ENCODE results near the gene PTPRT. TPM values are rescaled to one million over a fixed set of nuclear protein-coding genes. Genes with fewer than 3 reads are reported as not detected.

The PTPRT gene
- polyA plus RNA-seq, 1 donor, result 0.53 TPM

GRCh38 chr20:43119720-43120119 lies 70.0 kb downstream of the PTPRT start:
- no peak for DNase-seq

DNA sequence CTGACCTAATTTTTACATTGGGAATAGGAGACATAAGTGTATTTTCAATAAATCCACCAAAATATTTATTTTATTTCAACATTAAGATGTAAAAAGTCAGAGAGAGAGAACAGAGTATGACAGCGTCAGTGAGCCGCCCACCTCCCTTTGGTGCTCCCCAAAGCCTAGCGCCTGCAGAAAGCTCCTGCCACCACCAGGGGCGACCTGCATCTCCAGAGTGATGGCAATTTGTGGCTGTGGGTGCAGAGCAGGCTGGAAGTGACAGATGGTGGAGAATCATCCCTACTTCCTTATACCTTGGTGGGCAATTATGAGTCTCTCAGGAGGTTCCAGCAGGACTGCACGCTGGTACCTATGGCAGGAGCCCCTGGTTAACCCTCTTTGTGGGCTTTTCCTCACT lies 87.3 kb downstream of the PTPRT start:
- no peak for DNase-seq

GRCh38 chr20:43096931-43097260 lies 92.8 kb downstream of the PTPRT start:
- peak; percentile 32 for DNase-seq

- DNase-seq, result peak; percentile 46
These were observed 93.4 kb downstream of the PTPRT start for GRCh38 chr20:43096126-43096930.

DNA sequence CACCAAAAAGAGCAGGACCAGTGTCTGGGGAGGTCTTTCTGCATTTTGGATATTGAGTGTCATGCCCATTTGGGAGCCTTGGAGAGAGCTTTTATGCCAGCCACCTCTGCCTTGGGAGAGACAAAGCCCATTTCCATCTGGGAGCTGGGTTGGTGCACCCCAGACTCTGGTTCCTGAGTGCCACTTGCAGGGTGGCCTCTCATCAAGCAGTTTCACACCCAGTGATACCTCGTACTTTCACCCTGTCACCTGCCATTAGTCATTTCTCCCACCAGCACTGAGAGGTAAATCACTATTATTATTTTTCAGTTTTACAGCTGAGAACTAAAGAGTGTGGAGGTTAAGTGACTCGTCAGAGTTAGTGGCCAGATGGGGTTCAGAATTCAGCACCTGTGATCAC lies 94.7 kb downstream of the PTPRT start:
- DNase-seq, result no peak

- no peak for DNase-seq
These were observed 97.2 kb downstream of the PTPRT start for GRCh38 chr20:43092386-43093088.

DNA sequence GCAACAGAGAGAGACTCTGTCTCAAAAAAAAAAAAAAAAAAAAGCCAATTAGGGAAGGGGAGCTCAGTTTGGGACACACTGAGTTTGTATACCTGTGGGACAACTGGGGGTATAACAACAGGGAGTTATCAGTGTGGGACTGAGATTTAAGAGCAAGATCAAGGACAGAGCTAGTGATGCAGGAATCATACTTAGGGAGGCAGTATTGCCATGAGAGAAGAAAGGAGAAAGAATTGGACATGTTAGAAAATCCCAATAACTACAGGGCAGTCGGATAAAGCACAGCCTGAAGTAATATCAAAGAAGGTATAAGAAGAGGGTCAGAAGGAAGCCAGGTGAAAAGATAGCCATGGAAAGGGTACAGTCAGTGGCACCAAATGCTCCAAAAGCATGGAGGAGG lies 121.2 kb downstream of the PTPRT start:
- DNase-seq, result no peak

DNA sequence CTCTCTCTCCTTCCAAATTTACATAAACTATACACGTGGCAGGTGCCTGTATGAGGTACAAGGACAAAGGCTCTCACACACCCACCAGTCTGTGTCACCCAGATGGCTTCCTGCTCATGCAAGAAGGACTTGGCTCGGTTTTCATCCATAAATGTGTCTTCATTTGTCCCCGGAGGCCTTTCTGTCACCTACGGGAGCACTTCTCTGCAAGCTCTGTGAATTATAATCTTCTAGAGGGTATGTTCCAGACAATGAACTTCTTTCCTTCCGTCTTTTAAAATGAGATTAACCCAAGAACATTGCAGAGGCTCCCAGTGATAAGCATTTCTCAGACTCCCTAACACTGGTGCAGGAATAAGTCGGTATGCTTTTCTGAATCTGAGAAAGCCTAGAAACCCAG lies 123.6 kb downstream of the PTPRT start:
- no peak for DNase-seq

GRCh38 chr20:43065299-43065698 lies 124.4 kb downstream of the PTPRT start:
- no peak for DNase-seq

DNA sequence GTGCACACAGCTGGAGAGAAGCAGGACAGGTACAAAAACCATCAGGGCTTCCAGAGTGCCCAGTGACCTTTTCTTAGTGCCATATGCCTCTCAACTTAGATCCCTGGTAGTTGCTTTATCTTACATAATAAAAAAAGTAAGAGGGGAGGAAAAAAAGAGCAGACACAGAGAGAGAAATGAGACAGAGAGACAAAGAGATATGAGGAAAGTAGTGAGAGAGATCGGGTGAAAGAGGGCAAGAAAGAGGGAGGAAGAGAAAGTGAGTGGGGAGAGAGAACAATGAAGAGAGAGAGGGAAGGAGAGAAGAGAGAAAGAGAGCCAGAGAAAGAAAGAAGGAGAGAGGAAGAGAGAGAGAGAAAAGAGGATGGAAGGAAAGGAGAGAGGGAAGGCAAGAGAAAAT lies 131.6 kb downstream of the PTPRT start:
- no peak for DNase-seq

- DNase-seq, result no peak
These were observed 132.4 kb downstream of the PTPRT start for GRCh38 chr20:43057317-43057716.

GRCh38 chr20:43055181-43055884 lies 134.4 kb downstream of the PTPRT start:
- DNase-seq, result no peak

DNA sequence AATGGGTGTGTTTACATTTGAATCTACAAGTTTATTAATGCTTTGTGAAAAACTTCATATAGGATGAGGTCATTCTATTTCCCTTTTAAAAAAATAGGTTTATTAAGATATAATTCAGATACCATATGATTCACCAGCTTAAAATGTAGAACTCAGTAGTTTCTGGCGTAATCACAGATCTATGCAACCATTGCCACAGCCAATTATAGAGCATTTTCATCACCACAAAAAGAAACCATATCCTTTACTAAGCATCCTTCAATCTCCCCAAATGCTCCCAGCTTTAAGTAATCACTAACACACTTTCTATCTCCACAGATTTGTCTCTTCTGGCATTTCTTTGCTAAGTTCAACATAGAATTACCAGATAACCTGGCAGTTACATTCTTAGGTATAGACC lies 137.2 kb downstream of the PTPRT start:
- DNase-seq, result no peak

DNA sequence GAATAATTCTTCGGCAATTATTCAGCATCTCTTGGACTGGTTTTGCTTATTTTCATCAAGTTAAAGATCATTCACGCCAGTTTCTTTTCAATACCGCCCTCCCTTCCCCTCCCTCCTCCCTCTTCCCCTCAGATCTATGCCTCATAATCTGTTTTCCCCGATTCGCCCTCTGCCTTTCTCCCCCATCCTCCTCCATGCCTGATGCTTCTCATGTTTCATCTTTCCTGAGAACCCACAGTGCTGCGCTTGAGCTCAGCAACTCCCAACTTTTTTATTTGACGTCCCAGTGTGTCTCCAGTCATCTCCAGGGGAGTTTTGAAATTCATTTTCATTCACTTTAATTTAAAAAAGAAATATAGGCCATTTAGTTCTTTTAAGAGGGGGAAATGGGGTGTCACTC lies 142.7 kb downstream of the PTPRT start:
- DNase-seq, result peak; percentile 8

DNA sequence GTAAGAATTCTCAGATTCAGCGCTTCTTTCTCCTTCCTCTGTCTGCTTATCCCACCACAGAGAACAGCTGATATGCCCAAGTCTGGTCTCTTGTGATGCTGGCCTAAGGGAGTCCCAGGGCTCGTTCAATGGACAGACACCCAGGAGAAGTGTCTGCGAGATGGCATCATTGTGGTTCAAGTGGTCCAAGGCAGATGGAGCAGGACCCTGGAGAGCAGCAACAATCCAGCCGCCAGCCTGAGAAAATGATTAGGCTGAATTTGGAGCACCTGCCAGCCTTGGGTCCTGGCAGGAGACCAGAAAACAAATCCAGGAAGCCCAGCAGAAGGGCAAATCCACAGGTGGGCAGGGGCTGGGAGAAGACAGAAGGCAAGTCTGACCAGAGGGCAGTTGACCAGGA lies 145.8 kb downstream of the PTPRT start:
- DNase-seq, result peak; percentile 15

DNA sequence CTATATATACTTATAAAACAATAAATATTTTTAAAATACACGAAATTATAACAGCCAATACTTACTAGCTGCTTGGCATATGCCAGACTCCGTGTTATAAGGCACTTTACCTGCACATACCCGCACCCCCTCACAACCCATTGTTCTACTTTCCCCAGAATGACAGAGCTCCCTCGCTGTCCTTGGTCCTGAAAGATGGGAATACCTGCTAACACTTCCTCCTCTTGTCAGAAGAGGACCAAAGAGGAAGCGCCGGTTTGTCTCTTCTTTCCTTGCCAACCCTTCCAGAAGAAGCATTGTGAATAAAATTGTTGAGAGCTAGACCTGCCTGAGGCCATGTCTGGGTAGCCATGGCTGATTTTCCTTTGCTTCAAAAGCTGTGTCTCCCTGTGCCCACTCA lies 149.3 kb downstream of the PTPRT start:
- peak; percentile 66 for DNase-seq

DNA sequence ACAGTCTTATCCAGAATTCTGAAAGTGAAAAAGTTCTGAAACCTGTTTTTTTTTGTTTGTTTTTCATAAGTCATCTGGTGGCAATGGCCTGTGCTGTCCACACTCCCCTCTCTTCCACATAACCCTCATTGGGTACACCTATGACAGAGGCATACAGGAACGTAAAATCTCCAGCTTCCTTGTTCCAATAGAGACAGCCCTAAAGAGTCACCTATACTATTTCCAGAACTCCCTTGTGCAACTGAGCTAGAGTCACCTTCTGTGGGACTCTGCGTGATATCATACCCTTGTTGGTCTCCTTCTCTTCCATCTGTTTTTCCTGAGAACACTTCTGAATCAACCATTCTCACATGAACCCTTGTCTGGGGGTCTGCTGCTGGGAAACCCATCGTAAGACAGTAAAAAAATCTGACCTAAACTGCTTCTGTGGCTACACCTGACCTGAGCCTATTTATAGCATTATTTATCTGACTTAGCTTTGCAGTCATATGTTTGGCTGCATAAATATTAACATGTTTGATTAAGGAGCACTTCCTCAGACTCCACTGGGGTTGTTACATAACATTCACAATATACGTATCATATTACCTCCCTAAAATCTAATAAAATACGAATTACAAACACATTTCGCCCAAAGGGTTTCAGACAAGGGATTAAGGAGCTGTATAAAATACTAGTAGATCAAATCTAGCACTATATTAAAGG lies 151.9 kb downstream of the PTPRT start:
- no peak for DNase-seq

DNA sequence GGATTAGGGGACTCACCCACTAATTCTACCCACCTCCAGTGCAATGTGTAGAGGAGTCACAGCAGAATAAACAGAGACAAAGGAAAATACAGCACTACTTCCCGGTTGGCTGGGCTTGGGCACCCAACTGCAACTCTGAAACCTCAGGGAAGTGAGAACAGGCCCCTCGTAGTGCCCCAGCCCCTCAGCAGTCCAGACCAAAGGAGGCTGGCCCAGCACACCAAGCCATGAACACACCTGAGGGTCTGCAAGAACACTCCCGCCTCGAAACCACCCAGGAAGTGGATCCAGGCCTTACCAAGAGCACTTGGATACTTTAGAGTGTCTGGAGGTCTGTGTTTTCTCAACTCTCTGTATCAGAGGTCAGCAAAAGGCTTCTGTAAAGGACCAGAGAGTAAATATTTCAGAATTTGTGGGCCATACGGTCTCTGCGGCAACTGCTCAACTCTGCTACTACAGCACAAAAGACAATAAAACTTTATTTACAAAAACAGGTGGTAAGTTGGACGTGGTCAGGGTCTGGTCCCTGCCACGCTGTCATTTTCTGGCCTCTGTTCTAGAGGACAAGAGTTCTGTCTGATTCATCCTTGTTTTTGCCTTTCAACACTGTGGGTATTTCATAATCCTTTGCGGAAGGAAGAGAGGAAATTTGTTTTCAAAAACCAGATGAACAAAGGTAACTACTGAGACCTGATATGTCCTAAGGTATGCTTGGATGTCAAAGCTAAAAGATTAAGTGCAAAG lies 154.6 kb downstream of the PTPRT start:
- no peak for DNase-seq

DNA sequence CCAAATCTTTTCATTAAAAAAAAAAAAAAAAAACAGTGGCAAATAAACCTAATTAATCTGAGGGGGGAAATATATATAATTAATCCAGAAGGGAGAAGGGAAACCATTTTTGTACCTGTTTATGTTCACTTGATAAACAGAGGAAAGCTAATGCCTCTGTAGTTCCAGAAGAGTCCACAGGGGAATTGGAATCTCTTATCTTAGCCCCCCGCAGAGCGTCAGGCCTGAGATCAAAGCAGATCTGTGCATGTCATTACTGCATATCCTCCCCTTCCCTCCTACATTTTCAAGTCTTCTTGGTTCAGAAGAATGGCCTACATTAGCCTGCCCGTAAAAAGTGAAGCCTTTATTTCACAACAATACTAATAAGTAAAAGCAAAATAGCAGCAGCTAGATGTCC lies 157.2 kb downstream of the PTPRT start:
- no peak for DNase-seq

- DNase-seq, result no peak
These were observed 160.5 kb downstream of the PTPRT start for GRCh38 chr20:43029176-43029575.

DNA sequence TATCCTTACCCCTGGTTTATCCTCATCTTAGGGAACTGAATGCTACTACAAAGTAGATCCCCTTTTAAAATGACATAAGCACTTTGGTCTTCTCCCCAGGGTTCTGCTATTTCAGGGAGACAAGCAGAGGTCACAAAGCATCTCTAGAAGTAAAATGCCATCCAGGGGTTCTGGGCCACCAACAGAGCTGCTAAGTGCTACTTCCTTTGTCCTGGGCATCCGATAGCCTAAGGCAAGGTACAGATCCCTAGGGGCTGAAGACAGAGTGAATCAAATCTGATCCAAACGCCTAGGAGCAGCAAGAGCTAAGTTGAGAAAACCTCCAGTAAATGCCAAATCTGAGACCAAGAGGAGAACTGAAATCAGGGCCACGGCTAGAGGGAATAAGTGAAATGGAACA lies 161.2 kb downstream of the PTPRT start:
- DNase-seq, result no peak

GRCh38 chr20:43023836-43024235 lies 165.9 kb downstream of the PTPRT start:
- no peak for DNase-seq

All from left kidney (tissue), 2 donors.